GM18520 (cell line): ENCODE data around the gene USP32.
"Not testable (repeated sequence)": the region's sequence is repeated elsewhere in the genome, so short reads cannot be mapped to it uniquely, and the experiment has no call there.

Experiments
- ATAC-seq: cut with Tn5 transposase; IDR thresholded peaks from one replicate; pipeline ENCODE4 v1.9.1; 2021; ENCODE audit not compliant: unreplicated experiment

Gene USP32

DNA sequence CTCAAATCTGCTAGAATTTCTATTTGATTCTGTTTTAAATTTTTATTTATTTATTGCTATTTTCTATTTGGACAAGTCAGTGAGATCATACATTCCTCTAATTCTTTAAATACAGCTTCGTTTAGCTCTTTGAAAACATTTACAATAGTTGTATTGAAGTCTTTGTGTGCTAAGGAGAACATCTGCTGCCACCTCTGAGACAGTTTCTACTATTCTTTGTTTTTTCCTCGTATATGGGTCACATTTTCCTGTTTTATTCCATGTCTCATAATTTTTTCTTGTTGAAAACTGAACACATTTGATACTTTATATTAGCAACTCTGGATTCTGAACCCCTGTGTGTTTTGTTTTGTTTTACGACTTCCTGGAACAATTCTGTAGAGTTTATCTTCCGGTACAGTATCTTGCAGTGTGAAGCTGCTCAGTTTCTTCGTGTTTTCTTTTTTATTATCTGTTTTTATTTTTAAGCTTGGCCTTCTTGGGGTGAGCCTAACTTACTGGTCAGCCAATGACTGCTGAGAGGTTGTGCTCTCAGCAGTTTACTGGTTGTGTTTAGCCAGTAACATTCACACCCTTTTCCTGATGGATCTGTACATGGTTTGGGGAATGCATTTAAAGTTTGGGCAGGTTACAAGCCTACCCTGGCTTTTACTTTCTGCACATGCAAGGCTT lies 143.2 kb downstream of the USP32 start:
- ATAC-seq, result no peak

GRCh38 chr17:60247836-60248461 lies 144.0 kb downstream of the USP32 start:
- no peak for ATAC-seq

DNA sequence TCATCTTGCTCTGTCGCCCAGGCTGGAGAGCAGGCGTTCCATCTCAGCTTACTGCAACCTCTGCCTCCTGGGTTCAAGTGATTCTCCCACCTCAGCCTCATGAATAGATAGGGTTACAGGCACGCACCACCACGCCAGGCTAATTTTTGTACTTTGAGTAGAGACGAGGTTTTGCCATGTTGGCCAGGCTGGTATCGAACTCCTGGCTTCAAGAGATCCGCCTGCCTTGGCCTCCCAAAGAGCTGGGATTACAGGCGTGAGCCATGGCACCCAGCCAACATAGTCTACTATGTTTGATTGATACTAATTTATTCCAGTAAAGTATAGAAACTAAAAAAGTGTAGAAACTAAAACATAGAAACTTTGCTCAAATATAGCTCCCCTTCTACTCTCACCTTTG lies 147.3 kb downstream of the USP32 start:
- ATAC-seq, result no peak

GRCh38 chr17:60240290-60240689 lies 151.6 kb downstream of the USP32 start:
- no peak for ATAC-seq

DNA sequence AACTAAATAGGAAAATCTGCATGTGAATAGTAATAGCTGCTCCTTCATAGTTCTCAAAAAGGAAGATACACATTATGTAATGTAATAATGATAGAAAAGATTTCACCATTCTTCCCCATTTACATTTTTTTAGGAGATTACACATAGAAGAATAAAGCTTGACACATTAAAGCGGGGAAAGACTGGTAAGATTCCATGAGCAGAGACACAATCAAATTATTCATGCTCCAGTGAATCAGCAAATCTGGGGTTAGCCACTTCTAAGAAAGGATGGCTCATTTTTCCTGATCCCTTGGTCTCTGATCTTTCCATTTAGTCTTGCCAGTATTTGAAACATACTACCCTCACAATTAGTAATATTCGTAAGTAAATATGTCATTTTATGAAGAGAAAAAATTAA lies 160.2 kb downstream of the USP32 start:
- no peak for ATAC-seq

- no peak for ATAC-seq
Measured at GRCh38 chr17:60231234-60231633, 160.7 kb downstream of the USP32 start.

DNA sequence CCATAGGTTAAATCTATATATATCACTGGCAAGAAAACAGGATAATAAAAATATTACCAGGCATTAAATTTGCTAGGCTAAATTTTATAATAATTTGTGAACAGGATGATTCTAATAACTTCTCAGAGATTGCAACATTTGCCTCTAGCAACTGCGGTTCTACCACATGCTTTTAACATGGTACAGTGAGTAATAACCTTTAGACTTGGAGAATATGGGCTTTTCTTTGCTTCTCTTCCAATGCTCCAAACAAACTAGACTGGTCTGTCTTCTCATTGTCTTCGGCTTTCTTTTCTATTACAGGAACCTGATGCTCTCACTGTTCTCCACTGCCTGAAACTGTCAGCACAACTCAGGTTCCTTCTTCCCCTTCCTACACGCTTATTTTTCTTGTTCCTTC lies 161.6 kb downstream of the USP32 start:
- ATAC-seq, result no peak

DNA sequence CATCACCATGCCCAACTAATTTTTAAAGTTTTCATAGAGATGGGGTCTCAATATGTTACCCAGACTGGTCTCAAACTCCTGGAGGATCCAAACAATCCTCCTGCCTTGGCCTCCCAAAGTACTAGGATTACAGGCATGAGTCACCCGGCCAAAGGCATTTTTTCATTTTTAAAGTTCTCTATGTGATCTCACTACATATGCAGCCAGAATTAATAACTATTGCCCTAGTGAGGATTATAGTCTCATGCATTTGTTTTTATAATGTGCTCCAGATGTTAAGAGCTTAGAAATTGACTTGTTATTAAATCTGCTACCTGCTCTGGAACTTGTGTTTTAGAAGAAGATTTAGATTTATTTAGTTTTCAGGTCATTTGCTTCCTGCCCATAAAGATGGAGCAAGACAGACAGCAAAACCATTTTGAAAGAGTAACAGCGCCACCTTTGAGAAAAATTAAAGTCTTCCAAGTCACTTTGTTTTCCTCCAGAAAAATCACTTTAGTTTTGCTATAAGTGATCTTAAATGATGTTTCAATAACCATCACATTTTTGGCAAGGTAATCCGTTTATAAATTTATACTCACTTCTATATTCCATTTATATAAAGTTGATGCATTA lies 162.6 kb downstream of the USP32 start:
- no peak for ATAC-seq

DNA sequence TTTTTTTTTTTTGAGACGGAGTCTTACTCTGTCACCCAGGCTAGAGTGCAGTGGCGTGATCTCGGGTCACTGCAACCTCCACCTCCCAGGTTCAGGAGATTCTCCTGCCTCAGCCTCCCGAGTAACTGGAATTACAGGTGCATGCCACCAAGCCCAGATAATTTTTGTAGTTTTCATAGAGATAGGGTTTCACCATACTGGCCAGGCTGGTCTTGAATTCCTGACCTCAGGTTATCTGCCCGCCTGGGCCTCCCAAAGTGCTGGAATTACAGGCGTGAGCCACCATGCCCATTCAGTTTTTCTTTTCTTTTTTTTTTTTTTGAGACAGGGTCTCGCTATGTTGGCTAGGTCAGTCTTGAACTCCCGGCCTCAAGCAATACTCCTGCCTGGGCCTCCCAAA lies 164.7 kb downstream of the USP32 start:
- not testable (repeated sequence) for ATAC-seq

- ATAC-seq, result no peak
Measured at GRCh38 chr17:60224064-60224463, 167.9 kb downstream of the USP32 start.

GRCh38 chr17:60223456-60223855 lies 168.5 kb downstream of the USP32 start:
- no peak for ATAC-seq

- not testable (repeated sequence) for ATAC-seq
Measured at GRCh38 chr17:60218774-60219173, 173.2 kb downstream of the USP32 start.

DNA sequence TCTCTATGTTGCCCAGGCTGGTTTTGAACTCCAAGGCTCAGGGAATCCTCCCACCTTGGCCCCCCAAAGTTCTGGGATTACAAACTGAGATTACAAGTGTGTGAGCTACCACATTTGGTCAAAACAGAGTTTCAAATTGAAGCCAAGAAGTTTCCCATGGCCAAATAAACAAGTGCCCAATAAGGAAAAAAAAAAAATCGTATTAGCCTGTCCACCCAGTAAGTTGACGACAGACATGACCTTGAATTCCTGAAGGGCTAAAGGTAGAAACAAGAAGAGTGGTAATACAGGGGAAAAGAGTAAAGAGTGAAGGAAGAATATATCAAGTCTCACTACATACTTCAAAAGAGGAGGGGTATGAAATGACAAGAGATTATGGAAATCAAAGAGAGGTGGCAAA lies 176.0 kb downstream of the USP32 start:
- ATAC-seq, result not testable (repeated sequence)

- ATAC-seq, result not testable (repeated sequence)
Measured at GRCh38 chr17:60211282-60211681, 180.7 kb downstream of the USP32 start.

DNA sequence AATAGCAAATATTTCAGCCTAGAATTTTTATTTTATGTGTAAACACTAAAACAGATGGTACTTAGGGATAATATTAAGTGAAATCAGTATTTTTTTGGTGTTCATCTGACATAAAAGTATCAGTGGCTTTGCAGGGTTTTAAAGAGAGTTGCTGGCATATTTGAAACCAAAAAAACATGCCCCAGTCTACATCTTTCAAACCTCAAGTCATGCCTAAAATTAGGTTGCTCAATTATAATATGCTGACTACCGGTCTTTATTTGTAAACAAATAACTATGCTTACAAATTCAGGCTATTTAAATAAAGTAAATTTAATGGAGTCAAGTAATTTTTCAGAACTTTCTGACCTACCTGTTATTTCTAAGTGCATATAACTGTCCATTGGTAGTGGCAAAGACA lies 183.6 kb downstream of the USP32 start:
- not testable (repeated sequence) for ATAC-seq

- not testable (repeated sequence) for ATAC-seq
Measured at GRCh38 chr17:60205782-60206181, 186.2 kb downstream of the USP32 start.

DNA sequence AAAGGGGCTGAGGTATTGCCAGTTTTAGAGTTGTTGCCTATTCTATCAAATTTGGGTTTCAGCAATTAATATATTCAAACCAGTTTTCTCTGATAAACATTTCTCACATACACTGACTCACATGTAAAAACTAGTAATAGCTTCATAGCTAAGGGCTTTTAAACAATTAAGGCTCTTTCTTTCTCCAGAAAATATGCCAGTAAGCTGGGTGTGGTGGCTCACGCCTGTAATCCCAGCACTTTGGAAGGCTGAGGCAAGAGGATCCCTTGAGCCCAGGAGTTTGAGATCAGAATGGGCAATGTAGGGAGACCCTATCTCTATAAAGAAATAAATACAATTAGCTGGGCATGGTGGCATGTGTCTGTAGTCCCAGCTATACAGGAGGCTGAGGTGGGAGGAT lies 193.3 kb downstream of the USP32 start:
- not testable (repeated sequence) for ATAC-seq

DNA sequence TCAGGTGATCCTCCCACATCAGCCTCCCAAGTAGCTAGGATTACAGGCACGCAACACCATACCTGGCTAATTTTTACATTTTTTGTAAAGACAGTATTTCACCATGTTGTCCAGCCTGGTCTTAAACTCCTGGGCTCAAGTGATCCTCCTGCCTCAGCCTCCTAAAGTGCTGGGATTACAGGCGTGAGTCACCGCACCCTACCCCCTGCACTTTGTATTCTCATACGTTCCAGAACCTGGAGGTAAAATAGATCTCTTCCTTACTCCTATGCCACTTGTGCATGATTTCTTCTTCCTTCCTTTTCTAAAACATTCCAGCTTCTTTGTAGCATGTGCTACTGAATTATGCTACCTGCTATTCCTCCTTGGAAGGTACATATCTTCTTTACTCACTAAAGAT lies 197.8 kb downstream of the USP32 start:
- not testable (repeated sequence) for ATAC-seq

DNA sequence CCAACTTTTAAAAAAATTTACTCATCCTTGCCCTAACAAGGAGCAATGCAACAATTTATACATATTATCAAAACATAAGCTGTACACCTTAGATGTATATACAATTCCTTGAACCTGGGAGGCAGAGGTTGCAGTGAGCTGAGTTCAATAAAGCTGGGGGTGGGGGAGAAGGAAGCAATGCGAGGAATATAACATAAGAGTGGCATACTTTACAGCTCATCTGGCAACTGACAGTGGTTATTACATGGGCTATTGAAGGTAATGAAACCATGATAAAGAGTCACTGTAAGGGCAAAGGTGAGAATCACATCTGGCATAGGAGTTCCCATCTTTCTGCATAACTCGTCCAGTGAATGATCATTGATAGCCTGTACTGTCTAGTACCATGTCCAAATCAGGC lies 198.5 kb downstream of the USP32 start:
- no peak for ATAC-seq

- not testable (repeated sequence) for ATAC-seq
Measured at GRCh38 chr17:60193032-60193431, 198.9 kb downstream of the USP32 start.

DNA sequence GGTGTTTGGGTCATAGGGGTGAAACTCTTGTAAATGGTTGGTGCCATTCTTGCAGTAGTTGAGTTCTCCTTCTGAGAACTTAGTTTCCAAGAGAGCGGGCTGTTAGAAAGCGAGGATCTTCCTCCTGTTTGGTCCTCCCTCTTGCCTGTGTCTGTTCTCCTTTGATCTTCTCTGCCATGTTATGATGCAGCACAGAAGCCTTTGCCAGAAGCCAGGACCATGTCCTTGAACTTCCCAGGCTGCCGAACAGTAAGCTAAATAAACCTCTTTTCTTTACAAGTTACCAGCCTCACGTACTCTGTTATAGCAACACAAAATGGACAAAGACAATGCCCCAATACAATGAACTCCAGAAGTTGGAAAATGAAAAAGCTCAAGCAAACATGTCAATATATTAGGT lies 201.9 kb downstream of the USP32 start:
- ATAC-seq, result not testable (repeated sequence)

- no peak for ATAC-seq
Measured at GRCh38 chr17:60188759-60189158, 203.2 kb downstream of the USP32 start.
